Stimulated activated CD4-positive, alpha-beta T cell treated with anti-CD3 and anti-CD28 coated beads, Interleukin-4, amount 100 ng/mL, for 1 hour (primary cell): ENCODE results near the gene DPEP2NB.
"Not testable (repeated sequence)": the region's sequence is repeated elsewhere in the genome, so short reads cannot be mapped to it uniquely, and the experiment has no call there.

ENCODE experiments used
- DNase-seq: peaks from one replicate; pipeline ENCODE4 v3.0.0-alpha.2; 2020

DPEP2NB gene

GRCh38 chr16:68015681-68016080 is at the start of gene DPEP2NB:
DPEP2NB (minus strand) TSS chr16:68015911; CDS start chr16:68015770, 141 bp downstream.
- no peak for DNase-seq

GRCh38 chr16:68064791-68065365 is 49.2 kb upstream of the DPEP2NB start:
- peak; percentile 70 for DNase-seq

- DNase-seq = no peak
These were observed 47.2 kb upstream of the DPEP2NB start for GRCh38 chr16:68062910-68063393.

GRCh38 chr16:68061396-68061795 is 45.7 kb upstream of the DPEP2NB start:
- DNase-seq = no peak

- DNase-seq = no peak
These were observed 44.1 kb upstream of the DPEP2NB start for GRCh38 chr16:68059804-68060203.

GRCh38 chr16:68055395-68055794 is 39.7 kb upstream of the DPEP2NB start:
- no peak for DNase-seq

- DNase-seq = no peak
These were observed 33.7 kb upstream of the DPEP2NB start for GRCh38 chr16:68049449-68049848.

GRCh38 chr16:68047987-68048386 is 32.3 kb upstream of the DPEP2NB start:
- DNase-seq = no peak

GRCh38 chr16:68046106-68046505 is 30.4 kb upstream of the DPEP2NB start:
- no peak for DNase-seq

GRCh38 chr16:68041783-68042182 is 26.1 kb upstream of the DPEP2NB start:
- no peak for DNase-seq

GRCh38 chr16:68040506-68041288 is 25.0 kb upstream of the DPEP2NB start:
- DNase-seq = peak; percentile 88

- DNase-seq = no peak
These were observed 22.3 kb upstream of the DPEP2NB start for GRCh38 chr16:68037841-68038597.

- no peak for DNase-seq
These were observed 19.5 kb upstream of the DPEP2NB start for GRCh38 chr16:68035227-68035626.

GRCh38 chr16:68033101-68033500 is 17.4 kb upstream of the DPEP2NB start:
- no peak for DNase-seq

GRCh38 chr16:68031951-68032350 is 16.2 kb upstream of the DPEP2NB start:
- DNase-seq = no peak

GRCh38 chr16:68030108-68030507 is 14.4 kb upstream of the DPEP2NB start:
- not testable (repeated sequence) for DNase-seq

- DNase-seq = no peak
These were observed 13.3 kb upstream of the DPEP2NB start for GRCh38 chr16:68028996-68029395.

- DNase-seq = peak; percentile 94
These were observed 7.2 kb upstream of the DPEP2NB start, which contains the start of the genes DDX28 and DUS2 for GRCh38 chr16:68022728-68023537. DDX28 (minus strand) TSS chr16:68023232; CDS start chr16:68023202, 30 bp downstream. DUS2 (plus strand) TSS chr16:68023284; CDS start chr16:68038024, 14,740 bp downstream.

- DNase-seq = peak; percentile 8
These were observed 6.6 kb upstream of the DPEP2NB start for GRCh38 chr16:68022278-68022727.

GRCh38 chr16:68021490-68021889 is 5.8 kb upstream of the DPEP2NB start:
- no peak for DNase-seq

GRCh38 chr16:68019167-68019680 is 3.5 kb upstream of the DPEP2NB start:
- DNase-seq = no peak

- no peak for DNase-seq
These were observed 2.3 kb downstream of the DPEP2NB start for GRCh38 chr16:68013440-68013839.
